Upper lobe of right lung (tissue), 1 donor: Measurements from ENCODE around the gene HOXA1. TPM values are rescaled to one million over a fixed set of nuclear protein-coding genes. Genes with fewer than 3 reads are reported as not detected.
A peak's percentile ranks its signal among the peaks of the same experiment; 100 is the strongest.

Source experiments
- ATAC-seq: fragments of 200-7000 bp; cut with Tn5 transposase; one replicate; pipeline ENCODE4 v1.9.1; 2020; ENCODE audit warnings: mild to moderate bottlenecking, moderate library complexity
- DNase-seq: peaks from one replicate; pipeline ENCODE4 v3.0.0-alpha.2; 2020
- H3K27ac ChIP-seq: fragments of 200-600 bp; one replicate; pipeline ENCODE4 v1.8.0; 2022
- H3K27me3 ChIP-seq: fragments of 200-600 bp; one replicate; pipeline ENCODE4 v1.8.0; 2022; ENCODE audit warnings: mild to moderate bottlenecking
- H3K36me3 ChIP-seq: fragments of 200-600 bp; one replicate; pipeline ENCODE4 v1.8.0; 2022
- H3K4me1 ChIP-seq: fragments of 200-600 bp; one replicate; pipeline ENCODE4 v1.8.0; 2022
- H3K4me3 ChIP-seq: fragments of 200-600 bp; one replicate; pipeline ENCODE4 v1.8.0; 2022; ENCODE audit warnings: mild to moderate bottlenecking
- H3K9me3 ChIP-seq: fragments of 200-600 bp; one replicate; pipeline ENCODE4 v1.8.0; 2022
- CTCF ChIP-seq: fragments of 200-600 bp; IDR thresholded peaks from one replicate; pipeline ENCODE4 v1.8.0; 2022; ENCODE audit warnings: antibody characterized with exemption
- intact Hi-C: fragments of 100-400 bp; cut with DNase I; formaldehyde crosslinking; loops from one replicate; pipeline ENCODE4 v1.11.0; 2022
- total RNA-seq: library from RNA; stranded (reverse); fragmentation: NEBNext Ultra II Directional; extraction: Animal tissue kit (Norgen Biotek cat#: 25700); gene quantifications from one replicate; pipeline ENCODE4 v1.2.1, GENCODE V29; 2021
- donor health status: DM: no; HTN: yes; CAD: no; lungs with severe emphysema.

The HOXA1 gene
- total RNA-seq, 1 donor from 2014 or later: 0.75 TPM

GRCh38 chr7:27134392-27134791 lies 38.6 kb upstream of the HOXA1 start:
- Histone ChIP-seq H3K9me3 (no peaks in the 10 kb centered on the region), H3K27ac (peak overlapping the region; percentile 69), H3K4me1 (peaks cover 55% of the 10 kb centered on the region), H3K4me3 (no peak overlapping the region), H3K27me3 (peaks cover 13% of the 10 kb centered on the region), H3K36me3 (no peaks in the 10 kb centered on the region)
- no peak for TF ChIP-seq CTCF
- intact Hi-C loops: no loop called here
- DNase-seq (no peak), ATAC-seq (no peak)

GRCh38 chr7:27133409-27134231 lies 37.8 kb upstream of the HOXA1 start:
- H3K36me3 ChIP-seq: no peaks in the 10 kb centered on the region
- H3K27me3 ChIP-seq: peaks cover 13% of the 10 kb centered on the region
- DNase-seq: no peak
- peak overlapping the region; percentile 69 for H3K27ac ChIP-seq
- H3K4me3 ChIP-seq: no peak overlapping the region
- H3K9me3 ChIP-seq: no peaks in the 10 kb centered on the region
- intact Hi-C loops: no loop called here
- no peak for TF ChIP-seq CTCF
- no peak for ATAC-seq
- peaks cover 55% of the 10 kb centered on the region for H3K4me1 ChIP-seq

- Histone ChIP-seq H3K27ac (no peak overlapping the region), H3K27me3 (peaks cover 10% of the 10 kb centered on the region), H3K36me3 (no peaks in the 10 kb centered on the region), H3K9me3 (no peaks in the 10 kb centered on the region), H3K4me3 (no peak overlapping the region), H3K4me1 (peaks cover 51% of the 10 kb centered on the region)
- DNase-seq: no peak
- TF ChIP-seq CTCF: no peak
- ATAC-seq: no peak
- intact Hi-C loops: no loop called here
These were observed 37.2 kb upstream of the HOXA1 start for GRCh38 chr7:27132978-27133377.

GRCh38 chr7:27132214-27132613 lies 36.4 kb upstream of the HOXA1 start:
- peaks cover 56% of the 10 kb centered on the region for H3K4me1 ChIP-seq
- H3K27ac ChIP-seq: no peak overlapping the region
- intact Hi-C loops: no loop called here
- peaks cover 7% of the 10 kb centered on the region for H3K27me3 ChIP-seq
- no peak for DNase-seq
- ATAC-seq: no peak
- no peaks in the 10 kb centered on the region for H3K36me3 ChIP-seq
- TF ChIP-seq CTCF: no peak
- no peak overlapping the region for H3K4me3 ChIP-seq
- H3K9me3 ChIP-seq: no peaks in the 10 kb centered on the region

- Histone ChIP-seq H3K4me3 (peak overlapping the region; percentile 57), H3K4me1 (peaks cover 54% of the 10 kb centered on the region), H3K9me3 (no peaks in the 10 kb centered on the region), H3K27me3 (no peaks in the 10 kb centered on the region), H3K36me3 (no peaks in the 10 kb centered on the region), H3K27ac (peak overlapping the region; percentile 83)
- no peak for TF ChIP-seq CTCF
- ATAC-seq: no peak
- no peak for DNase-seq
- intact Hi-C loops: no loop called here
These were observed 35.6 kb upstream of the HOXA1 start for GRCh38 chr7:27131390-27131819.
